HG02623 (cell line): ENCODE results near the gene AHI1.

ENCODE experiments used
- ATAC-seq: cut with Tn5 transposase; IDR thresholded peaks from one replicate; pipeline ENCODE4 v1.9.1; 2021; ENCODE audit warnings: moderate library complexity; ENCODE audit not compliant: unreplicated experiment

Gene AHI1

DNA sequence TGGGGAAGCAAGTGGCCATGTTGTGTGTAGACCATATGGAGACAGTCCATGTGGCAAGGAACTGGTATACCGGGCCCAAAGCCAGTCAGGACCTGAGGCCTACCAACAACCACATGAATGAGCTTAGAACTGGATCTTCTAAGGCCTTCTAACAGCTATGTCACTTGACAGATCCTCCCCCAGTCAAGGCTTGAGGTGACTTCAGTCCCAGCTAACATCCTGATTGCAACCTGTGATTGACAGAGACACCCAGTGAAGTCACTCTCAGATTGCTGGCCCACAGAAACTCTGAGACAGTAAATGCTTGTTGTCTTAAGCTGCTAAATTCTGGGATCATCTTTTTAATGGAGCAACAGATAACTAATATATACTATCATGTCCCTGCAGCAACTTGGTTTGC is 32.9 kb downstream of the AHI1 start:
- peak; percentile 79 for ATAC-seq

DNA sequence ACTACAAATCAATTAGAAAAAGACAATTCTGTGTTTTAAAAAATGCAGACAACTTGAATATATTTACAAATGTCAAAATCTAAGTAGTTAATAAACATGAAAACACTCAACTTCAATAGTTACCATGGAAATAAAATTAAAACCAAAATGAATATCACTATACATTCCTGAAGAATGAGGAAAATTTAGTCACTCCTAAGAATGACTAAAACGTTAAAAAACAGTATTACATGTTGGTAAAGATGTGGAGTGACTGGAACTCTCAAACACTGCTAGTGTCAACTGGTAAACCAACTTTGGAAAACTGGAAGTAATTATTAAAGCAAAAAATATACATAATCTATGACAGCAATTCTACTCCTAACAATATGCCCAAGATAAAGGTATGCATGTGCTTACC is 36.3 kb downstream of the AHI1 start:
- ATAC-seq: no peak

DNA sequence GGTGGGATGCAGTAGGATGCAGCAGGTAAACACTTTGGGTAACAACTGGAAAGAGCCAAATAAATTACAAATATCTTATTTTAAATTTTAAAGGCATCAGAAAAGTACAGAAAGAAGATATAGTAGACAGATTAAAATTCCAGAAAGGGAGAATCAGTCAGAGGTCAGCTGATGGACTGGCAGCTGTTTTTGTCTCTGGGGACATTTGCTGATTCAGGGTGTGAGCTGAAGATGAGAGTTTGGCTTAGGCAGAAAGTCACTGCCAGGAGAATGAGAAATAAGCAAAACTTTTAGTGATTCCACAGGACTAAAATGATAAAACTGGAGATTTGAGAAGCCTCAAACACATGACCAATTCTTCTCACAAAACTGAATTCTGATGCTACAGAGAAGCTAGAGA is 39.5 kb downstream of the AHI1 start:
- no peak for ATAC-seq

DNA sequence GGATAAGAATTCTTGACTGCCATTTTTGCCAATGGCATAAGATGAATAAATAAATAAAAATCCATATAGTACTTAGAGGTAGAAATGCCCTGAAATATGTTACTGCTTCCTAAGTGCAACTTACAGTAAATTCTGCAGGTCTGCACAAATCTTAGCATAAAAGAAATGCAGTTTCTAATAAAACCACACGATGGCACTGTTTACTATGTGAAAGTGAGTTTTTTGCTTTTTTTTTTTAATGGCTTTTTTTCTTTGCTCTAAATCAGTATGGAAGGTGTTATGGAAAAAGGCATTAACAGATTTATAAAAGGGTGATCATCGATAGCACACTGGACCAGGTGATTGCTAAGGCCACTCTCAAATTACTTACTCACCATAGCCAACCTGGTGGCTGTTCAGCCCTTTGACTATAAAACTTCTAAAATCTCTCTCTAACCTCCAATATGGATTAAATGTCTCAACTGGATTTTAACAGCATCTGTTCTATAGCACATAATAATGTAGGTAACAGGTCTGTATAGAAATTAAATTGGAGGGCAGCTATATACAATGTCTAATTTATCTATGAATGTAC is 45.8 kb downstream of the AHI1 start:
- no peak for ATAC-seq

DNA sequence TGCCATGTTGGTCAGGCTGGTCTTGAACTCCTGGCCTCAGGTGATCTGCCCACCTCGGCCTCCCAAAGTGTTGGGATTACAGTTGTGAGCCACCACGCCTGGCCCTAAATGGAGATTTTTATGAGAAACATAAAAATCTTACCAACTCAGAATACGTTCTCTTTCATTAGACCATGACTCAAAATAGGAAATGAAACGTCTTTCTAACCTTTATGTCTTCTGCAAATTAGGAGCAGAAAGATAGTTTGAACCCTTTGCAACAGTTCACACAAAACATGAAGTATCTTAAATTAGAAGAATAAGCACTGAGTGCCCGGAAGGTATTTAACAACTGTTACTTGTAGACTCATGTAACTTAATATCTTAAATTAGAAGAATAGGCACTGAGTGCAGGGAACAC is 48.3 kb downstream of the AHI1 start:
- ATAC-seq: no peak

DNA sequence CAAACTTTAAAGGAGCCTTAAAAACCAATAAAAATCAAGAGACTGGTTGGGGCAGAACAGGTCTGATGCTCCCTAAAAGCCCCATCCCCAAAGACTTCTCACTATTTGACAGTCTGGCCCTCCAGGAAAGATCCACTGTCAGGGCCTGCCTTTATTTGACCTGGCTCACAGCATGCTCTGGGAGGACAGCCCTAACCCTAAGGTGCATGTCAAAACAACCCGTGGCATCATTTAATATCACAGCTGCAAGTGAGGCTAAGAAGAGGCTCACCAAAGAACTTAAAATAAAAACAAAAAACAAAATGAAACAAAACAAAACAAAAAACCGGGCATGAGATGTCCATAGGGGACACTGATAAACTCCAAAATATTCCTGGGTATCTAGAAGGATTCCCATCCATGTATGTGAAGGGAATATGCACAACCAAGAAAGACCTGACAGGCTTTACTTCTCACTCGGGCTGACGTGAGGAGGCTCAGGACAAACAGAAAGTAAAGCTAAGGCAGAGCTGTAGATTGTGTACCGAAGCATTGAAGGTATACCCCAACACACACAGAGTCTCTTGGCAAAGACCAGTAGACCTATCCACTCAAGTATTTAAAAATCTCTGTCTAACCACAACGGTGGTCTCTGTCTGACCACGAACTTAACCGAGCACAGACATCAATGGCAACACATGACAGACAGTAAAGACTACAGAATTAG is 57.3 kb downstream of the AHI1 start:
- ATAC-seq: peak; percentile 76

DNA sequence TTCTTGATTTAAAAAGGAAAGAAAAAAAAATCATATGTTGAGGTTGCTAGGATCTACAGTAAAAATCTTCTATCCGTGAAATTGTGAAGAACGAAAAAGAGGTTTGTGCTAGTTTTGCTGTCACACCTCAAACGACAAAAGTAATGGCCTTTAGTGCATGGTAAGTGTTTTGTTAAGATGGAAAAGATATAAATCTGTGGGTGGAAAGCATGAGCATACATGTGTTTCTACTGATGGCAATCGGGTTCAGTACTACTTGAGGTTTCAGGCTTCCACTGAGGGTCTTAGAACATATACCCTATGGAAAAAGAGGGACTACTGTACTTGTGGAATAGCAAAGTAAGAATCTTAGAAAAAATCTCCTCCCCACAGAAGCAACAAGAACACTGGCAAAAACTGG is 58.0 kb downstream of the AHI1 start:
- ATAC-seq: no peak

DNA sequence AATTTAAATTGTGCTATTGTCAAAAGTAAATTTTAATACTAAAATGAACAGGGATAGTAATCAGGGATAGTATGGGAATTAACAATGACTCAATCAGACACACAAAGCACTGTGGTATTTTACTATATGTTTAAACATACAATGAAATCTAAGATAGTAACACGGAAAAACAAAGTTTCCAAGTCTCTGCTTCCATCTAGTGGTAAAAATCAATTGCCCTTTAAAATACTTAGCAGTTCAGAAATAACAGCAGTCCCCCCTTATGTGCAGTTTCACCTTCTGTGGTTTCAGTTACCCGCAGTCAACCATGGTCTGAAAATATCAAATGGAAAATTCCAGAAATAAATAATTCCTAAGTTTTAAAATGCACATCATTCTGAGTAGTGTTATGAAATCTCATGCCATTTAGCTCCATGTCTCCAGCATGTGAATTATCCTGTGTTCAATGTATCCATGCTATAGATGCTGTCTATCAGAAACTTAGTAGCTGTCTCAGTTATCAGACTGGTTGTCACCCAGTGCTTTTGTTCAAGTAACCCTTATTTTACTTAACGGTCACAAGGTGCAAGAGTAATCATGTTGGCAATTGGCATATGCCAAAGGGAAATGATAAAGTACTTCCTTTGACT is 58.5 kb downstream of the AHI1 start:
- ATAC-seq: no peak

DNA sequence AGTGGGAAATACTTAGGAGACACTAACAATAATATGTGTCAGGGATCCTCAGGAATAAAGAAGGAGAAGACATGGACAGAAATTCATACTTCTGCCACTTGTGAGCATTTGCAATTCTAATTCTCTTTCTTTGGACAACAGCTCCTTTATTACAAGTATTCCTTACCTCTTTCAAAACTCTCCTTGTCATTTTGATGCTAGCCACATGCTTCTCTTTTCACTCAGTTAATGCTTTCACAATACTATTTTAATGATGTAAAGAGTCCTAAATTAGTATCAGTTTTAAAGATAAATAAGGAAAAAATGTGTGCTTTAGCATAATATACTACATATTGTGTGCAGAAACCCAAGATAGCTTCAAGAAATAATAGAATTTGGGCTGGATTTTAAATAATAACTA is 62.5 kb downstream of the AHI1 start:
- no peak for ATAC-seq

DNA sequence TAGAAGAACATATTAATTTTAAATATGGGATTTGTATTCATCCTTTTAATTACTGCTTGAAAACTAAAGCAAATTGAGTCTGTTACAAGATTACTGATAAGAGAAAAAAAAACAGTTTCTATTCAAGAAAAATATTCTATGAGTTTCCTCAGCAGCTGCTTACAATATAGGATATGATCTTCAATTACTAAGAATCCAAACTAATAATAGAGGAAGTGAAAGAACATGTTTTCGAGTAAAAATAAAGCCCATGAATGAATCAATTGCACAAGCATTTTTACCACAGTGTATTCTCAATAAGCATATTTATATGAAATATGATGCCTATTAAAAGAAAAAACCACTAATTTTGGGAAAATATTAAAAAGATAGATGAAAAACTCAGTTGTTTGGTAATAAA is 63.4 kb downstream of the AHI1 start:
- no peak for ATAC-seq

DNA sequence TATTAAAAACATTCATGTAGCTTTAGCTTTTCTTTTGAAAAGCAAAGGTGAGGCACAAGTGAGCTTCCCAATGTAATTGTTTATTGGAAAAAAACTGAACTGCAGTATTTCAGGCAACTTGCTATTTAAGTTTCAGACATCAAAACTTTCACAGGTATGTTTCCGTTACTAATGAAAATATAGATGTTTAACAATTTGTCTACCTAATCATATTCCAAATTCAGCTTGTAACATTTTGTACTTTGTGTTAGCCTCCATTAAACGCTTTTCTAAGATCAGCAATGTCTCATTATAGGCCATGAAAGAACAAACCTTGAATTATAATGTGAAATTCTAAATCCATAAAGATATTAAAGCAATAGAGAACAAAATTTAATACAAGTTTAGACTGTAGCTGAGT is 69.5 kb downstream of the AHI1 start:
- no peak for ATAC-seq

DNA sequence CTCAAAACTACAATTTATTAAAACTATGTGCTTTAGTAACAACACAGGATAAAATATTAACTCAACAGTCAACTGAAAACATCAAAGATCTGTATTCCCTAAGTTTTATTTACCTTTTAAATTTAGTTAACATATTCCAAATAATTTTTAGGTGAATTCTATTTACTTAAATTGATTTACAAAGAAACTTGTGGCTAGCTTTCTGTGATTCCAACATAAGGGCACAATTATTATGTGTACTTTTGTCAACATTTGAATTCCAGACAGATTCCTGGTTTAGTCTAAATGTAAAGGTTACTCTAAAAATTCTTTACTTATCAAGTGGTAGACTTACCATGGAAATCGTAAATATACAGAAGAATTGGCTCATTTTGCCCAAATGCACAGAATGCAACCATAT is 70.7 kb downstream of the AHI1 start:
- ATAC-seq: no peak

DNA sequence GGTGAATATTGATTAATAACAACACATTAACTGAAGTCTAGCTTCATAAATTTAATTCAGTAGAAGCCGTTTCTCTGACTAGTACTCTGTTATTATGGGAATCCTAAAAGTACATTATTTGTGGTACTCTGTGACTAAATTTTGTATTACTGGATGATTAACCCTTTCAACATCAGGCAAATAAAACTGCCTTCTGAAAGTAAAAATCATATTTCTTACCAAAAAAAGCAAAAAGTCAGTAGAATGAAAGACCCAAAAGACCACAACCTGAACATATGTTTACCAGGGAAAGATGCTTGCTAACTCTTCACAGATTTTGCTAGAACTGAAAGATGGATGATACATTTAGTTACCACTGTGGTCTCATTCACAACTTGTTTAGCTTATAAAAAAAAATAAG is 73.2 kb downstream of the AHI1 start:
- ATAC-seq: no peak

DNA sequence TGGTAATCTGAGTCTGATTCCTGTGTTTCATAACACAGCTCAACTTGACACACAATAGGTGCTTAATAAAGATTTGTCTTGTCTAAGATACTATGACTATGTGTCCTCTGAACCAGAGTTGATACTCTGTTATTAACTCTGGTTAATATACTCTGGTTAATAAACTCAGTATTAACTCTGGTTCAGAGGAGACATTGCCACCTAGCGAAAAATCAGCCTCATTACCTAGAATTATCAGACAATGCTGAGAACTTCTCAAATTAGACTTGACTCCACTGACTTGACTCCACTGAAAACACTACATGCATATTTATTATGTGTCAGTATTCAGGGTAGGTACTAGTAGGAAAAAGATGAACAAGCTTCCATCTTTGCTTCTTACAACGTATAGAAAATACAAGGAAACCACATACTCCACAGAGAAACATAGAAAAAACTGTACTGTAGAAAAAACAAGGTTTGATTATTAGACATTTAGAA is 73.9 kb downstream of the AHI1 start:
- peak; percentile 73 for ATAC-seq

DNA sequence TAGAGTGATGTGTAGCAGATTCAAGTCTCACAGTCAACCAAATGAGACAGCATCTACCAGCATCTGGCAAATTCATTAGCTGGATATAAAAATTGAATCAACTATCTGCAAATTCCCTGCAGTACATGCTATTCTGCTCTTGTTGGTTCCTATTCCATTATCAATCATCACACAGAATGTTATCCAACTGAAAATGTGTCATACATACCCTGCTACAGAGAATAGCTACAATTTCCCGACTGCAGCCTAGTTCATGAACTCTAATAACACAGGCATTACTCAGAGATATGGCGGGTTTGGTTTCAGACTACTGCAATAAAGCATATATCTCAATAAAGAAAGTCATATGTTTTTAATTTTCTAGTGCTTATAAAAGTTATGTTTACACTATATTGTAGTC is 78.4 kb downstream of the AHI1 start:
- ATAC-seq: no peak

DNA sequence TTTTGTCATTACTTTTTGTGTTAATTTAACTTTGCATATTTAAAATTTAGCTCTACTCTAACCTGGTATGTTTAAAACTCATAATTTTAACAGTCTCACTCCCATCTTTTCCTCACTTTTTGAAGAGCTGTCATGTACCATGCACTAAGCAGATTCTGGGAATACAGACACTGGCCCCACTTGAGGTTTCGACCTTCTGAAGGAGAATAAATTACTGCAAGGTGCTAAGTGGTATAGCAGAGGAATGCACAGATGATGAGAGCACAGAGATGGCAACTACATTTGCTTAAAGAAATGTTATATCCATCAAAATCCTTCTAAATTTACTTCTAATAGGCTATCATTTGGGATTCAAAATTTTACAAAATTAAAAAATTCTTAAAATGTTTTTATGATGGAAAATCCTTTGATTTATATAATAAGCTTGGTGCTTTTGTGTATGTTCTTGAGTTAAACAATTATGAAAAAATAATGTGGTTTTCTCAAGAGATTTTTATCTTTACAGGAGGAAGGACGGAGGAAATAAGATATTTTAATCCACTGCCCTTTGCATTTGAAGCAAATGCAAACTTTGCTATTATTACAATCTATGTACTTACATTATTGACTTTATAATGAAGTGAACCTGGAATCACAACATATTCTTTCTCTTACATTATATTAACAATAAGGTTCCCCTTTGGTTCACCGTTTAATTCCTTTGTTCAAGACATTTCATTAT is 79.3 kb downstream of the AHI1 start:
- no peak for ATAC-seq

DNA sequence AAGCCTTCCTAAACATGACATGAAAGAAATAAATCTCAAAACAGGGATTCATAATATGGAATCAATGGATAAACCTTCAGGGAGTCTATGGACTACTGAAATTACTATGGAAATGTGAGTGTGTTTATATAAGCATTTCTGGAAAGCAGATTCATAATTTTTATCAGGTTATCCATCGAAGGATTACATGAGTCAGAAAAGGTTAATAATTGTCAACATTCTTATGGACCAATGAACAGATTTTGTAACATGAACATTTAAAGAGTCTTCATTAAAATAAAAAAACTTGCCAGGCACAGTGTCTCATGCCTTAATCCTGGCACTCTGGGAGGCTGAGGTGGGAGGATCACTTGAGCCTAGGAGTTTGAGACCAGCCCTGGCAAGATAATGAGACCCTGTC is 84.8 kb downstream of the AHI1 start:
- ATAC-seq: no peak

DNA sequence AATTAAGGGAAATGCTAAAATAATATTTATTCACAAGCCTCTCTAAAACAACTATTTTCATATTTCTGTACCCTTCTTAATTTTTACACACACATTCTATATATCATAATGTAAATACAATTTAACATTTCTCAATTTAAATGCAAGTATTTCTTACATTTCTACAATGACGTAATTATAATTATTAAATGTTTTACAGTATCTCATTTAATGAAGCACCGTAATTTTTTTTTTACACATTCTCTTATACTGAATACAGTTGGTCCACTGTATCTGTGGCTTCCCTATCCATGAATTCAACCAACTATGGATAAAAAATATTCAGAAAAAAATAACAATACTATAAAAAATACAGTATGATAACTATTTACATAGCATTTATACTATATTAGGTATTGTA is 85.7 kb downstream of the AHI1 start:
- ATAC-seq: no peak

DNA sequence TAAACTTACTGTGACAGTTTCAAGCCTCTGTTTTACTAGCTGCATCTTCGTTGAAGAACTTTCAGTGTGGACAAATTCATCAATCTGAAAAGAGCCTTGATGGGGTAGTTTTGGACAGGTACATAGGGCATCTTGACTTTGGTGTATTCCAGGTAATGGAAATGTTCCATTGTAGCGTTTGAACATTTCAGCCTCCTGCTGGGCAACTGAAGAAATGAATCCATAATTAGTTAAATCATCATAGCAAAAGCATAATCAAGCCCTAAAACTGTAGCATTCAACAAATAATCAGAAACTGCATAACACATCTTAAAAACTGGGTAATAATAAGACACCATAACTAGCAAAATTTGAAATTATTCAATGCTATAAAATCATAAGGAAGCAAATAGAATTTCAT is 86.2 kb downstream of the AHI1 start:
- ATAC-seq: no peak

DNA sequence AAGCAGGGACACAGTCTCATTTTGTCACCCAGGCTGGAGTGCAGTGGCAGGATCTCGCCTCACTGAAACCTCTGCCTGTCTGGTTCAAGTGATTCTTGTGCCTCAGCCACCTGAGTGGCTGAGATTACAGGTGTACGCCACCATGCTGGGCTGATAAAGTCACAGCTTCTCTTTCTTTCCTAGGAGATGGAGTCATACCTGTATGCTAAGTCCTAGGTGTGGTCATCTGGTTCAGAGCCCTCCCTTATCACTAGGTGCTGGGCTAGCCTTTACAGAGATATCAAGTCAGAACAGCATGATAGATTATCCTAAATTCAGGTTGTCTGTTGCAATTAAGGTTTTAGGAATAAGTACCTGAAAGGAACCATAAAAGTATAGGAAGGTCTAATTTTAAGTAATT is 86.7 kb downstream of the AHI1 start:
- no peak for ATAC-seq

DNA sequence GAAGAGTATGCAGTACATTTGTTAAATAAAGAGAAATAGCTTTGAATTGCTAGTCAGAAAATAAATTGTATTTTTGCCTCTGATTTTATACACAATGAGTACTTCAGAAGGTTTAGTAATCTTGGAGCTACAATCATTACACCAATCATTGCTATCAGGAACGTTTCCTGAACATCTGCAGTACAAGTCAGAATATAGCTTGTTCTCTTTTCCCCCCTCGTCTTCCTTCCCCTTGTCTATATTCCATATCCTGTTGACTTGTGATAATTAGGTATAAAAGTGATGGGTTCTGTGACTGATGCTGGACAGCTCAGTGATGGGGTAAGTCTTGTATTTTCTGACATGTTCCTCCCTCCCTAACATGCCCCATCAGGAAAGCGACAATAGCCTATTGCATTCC is 94.0 kb downstream of the AHI1 start:
- no peak for ATAC-seq

DNA sequence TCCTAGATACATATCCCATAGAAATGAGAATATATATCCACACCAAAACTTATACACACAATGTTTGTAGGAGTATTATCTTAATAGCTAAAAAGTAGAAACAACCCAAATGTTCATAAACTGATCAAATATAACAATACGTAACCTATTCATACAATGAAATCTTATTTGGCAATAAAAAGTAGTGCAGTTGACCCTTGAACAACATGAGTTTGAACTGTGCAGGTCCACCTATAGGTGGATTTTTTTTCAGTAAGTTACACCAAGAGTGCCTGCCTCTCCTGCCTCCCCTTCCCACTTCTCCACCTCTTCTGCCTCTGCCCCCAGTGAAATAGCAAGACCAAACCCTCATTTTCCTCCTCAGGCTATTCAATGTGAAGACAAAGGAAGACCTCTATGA is 95.2 kb downstream of the AHI1 start:
- no peak for ATAC-seq
